Vagina (tissue), 2 donors: Measurements from ENCODE around the gene L3MBTL1. TPM values are rescaled to one million over a fixed set of nuclear protein-coding genes. Genes with fewer than 3 reads are reported as not detected.

Source experiments
- DNase-seq, 2 donors: peaks; one replicate each; pipeline ENCODE4 v3.0.0-alpha.2; 2017; ENCODE audit errors: extremely low spot score in 2 of 2
- H3K27ac ChIP-seq: fragments of 200-600 bp; sonication (generic); one replicate; pipeline ENCODE4 v1.5.1; 2019
- H3K27me3 ChIP-seq: fragments of 200-600 bp; sonication (generic); one replicate; pipeline ENCODE4 v1.5.1; 2019
- H3K36me3 ChIP-seq, 2 donors: fragments of 200-600 bp; sonication (generic); one replicate each; pipeline ENCODE4 v1.5.1; 2017 to 2019
- H3K4me1 ChIP-seq: fragments of 200-600 bp; sonication (generic); one replicate; pipeline ENCODE4 v1.5.1; 2019
- H3K4me3 ChIP-seq, 2 donors: fragments of 200-600 bp; sonication (generic); 1 replicate in 1 of 2; 2 replicates in 1 of 2; pipeline ENCODE4 v1.5.1; 2016 to 2019
- H3K9me3 ChIP-seq: fragments of 200-600 bp; sonication (generic); one replicate; pipeline ENCODE4 v1.5.1; 2019
- CTCF ChIP-seq, 3 experiments: fragments of 450-650 bp in 2 of 3; fragments of 200-600 bp in 1 of 3; sonication (generic) in 1 of 3; IDR thresholded peaks; one replicate each; pipeline ENCODE4 v1.5.1; 2017 to 2019; ENCODE audit warnings: antibody characterized with exemption in 3 of 3, mild to moderate bottlenecking in 2 of 3, moderate library complexity in 2 of 3
- POLR2A ChIP-seq, 2 donors: fragments of 450-650 bp; IDR thresholded peaks; one replicate each; pipeline ENCODE4 v1.6.1; 2017; ENCODE audit warnings: antibody characterized with exemption in 2 of 2, mild to moderate bottlenecking in 2 of 2, moderate library complexity in 2 of 2
- POLR2AphosphoS5 ChIP-seq, 2 donors: sonication (generic); formaldehyde crosslinking; IDR thresholded peaks; one replicate each; pipeline ENCODE4 v1.9.0; 2017; ENCODE audit warnings: antibody characterized with exemption in 2 of 2, mild to moderate bottlenecking in 2 of 2, low read depth in 1 of 2; ENCODE audit not compliant: insufficient read depth in 1 of 2
- intact Hi-C: fragments of 100-400 bp; cut with DNase I; formaldehyde crosslinking; loops from one replicate; pipeline ENCODE4 v1.15.1; 2023
- total RNA-seq: library from RNA; depleted of rRNA; stranded (reverse); fragments of >200 nt; gene quantifications from one replicate; pipeline ENCODE4 v1.2.3, GENCODE V29; 2016

Gene L3MBTL1
- total RNA-seq, 1 donor from 2014 or later, result 20.9 TPM

- H3K27ac ChIP-seq, result no peak overlapping the region
- no peak overlapping the region for H3K4me3 ChIP-seq
- no peaks in the 10 kb centered on the region for H3K9me3 ChIP-seq
- no peak for TF ChIP-seq POLR2AphosphoS5 (IDR thresholded peaks at IDR 0.05; ENCODE audit: insufficient read depth in 1 of 2, low read depth in 1 of 2)
- TF ChIP-seq POLR2A (IDR thresholded peaks at IDR 0.05), result no peak
- no peak for TF ChIP-seq CTCF (IDR thresholded peaks at IDR 0.05)
- H3K27me3 ChIP-seq, result no peaks in the 10 kb centered on the region
- intact Hi-C loops, result no loop called here
- no peaks in the 10 kb centered on the region for H3K4me1 ChIP-seq
- H3K36me3 ChIP-seq, result no peaks in the 10 kb centered on the region
- DNase-seq, result no peak
Observed at GRCh38 chr20:43567477-43567876, 60.0 kb downstream of the L3MBTL1 start.

- no peaks in the 10 kb centered on the region for H3K27me3 ChIP-seq
- DNase-seq, result no peak
- no peak overlapping the region for H3K27ac ChIP-seq
- H3K4me1 ChIP-seq, result no peaks in the 10 kb centered on the region
- intact Hi-C loops, result no loop called here
- no peak overlapping the region for H3K4me3 ChIP-seq
- no peaks in the 10 kb centered on the region for H3K36me3 ChIP-seq
- TF ChIP-seq CTCF (IDR thresholded peaks at IDR 0.05), result no peak
- no peak for TF ChIP-seq POLR2AphosphoS5 (IDR thresholded peaks at IDR 0.05; ENCODE audit: insufficient read depth in 1 of 2, low read depth in 1 of 2)
- H3K9me3 ChIP-seq, result no peaks in the 10 kb centered on the region
Observed at GRCh38 chr20:43568706-43569105, 61.2 kb downstream of the L3MBTL1 start.

- TF ChIP-seq POLR2AphosphoS5 (IDR thresholded peaks at IDR 0.05; ENCODE audit: insufficient read depth in 1 of 2, low read depth in 1 of 2) (no peak), POLR2A (IDR thresholded peaks at IDR 0.05) (no peak), CTCF (IDR thresholded peaks at IDR 0.05) (no peak)
- no peaks in the 10 kb centered on the region for H3K4me1 ChIP-seq
- H3K9me3 ChIP-seq, result no peaks in the 10 kb centered on the region
- no peak overlapping the region for H3K27ac ChIP-seq
- no peak for DNase-seq
- intact Hi-C loops, result no loop called here
- H3K36me3 ChIP-seq, result no peaks in the 10 kb centered on the region
- H3K4me3 ChIP-seq, result no peak overlapping the region
- H3K27me3 ChIP-seq, result no peaks in the 10 kb centered on the region
Observed at GRCh38 chr20:43569282-43569681, 61.8 kb downstream of the L3MBTL1 start.

- Histone ChIP-seq H3K4me1 (no peaks in the 10 kb centered on the region), H3K27ac (no peak overlapping the region), H3K36me3 (no peaks in the 10 kb centered on the region), H3K27me3 (no peaks in the 10 kb centered on the region), H3K9me3 (no peaks in the 10 kb centered on the region), H3K4me3 (no peak overlapping the region)
- intact Hi-C loops, result no loop called here
- TF ChIP-seq CTCF (IDR thresholded peaks at IDR 0.05) (no peak), POLR2AphosphoS5 (IDR thresholded peaks at IDR 0.05; ENCODE audit: insufficient read depth in 1 of 2, low read depth in 1 of 2) (no peak), POLR2A (IDR thresholded peaks at IDR 0.05) (no peak)
- DNase-seq, result no peak
Observed at GRCh38 chr20:43570496-43570895, 63.0 kb downstream of the L3MBTL1 start.

- no peak for DNase-seq
- Histone ChIP-seq H3K9me3 (no peaks in the 10 kb centered on the region), H3K27ac (no peak overlapping the region), H3K36me3 (no peaks in the 10 kb centered on the region), H3K27me3 (no peaks in the 10 kb centered on the region), H3K4me3 (no peak overlapping the region), H3K4me1 (no peaks in the 10 kb centered on the region)
- intact Hi-C loops, result no loop called here
- TF ChIP-seq CTCF (IDR thresholded peaks at IDR 0.05) (no peak), POLR2AphosphoS5 (IDR thresholded peaks at IDR 0.05; ENCODE audit: insufficient read depth in 1 of 2, low read depth in 1 of 2) (no peak), POLR2A (IDR thresholded peaks at IDR 0.05) (no peak)
Observed at GRCh38 chr20:43571310-43571709, 63.8 kb downstream of the L3MBTL1 start.
